HG03575 (cell line): Measurements from ENCODE around the gene EPB41L4A.
"Not testable (repeated sequence)": the region's sequence is repeated elsewhere in the genome, so short reads cannot be mapped to it uniquely, and the experiment has no call there.

ENCODE experiments used
- ATAC-seq: cut with Tn5 transposase; IDR thresholded peaks from one replicate; pipeline ENCODE4 v1.9.1; 2021; ENCODE audit not compliant: unreplicated experiment, insufficient number of reproducible peaks, low FRiP score; ENCODE audit errors: extremely low read depth

The EPB41L4A gene

GRCh38 chr5:112371067-112371466 is 48.0 kb downstream of the EPB41L4A start:
- ATAC-seq: no peak

GRCh38 chr5:112367400-112367799 is 51.7 kb downstream of the EPB41L4A start:
- no peak for ATAC-seq

DNA sequence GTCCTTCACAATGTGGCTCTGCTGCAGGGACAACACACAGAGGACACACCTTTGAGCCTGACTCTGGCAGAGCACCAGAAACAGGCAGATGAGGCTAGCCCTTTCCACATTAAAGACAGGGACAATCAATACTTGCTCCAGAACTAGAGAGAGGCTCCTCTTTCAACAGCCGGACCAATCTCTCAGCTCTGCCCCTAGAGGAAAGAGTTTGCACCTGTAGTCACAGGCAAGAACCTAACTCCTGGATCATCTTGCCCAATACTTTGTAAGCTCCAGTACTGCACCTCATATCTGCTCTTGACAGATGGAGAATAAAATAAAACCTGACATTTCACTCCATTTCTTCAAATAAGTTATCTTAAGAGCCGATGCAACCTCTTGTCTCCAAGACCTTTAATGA is 52.1 kb downstream of the EPB41L4A start:
- no peak for ATAC-seq

- not testable (repeated sequence) for ATAC-seq
Observed at GRCh38 chr5:112360740-112361139, 58.3 kb downstream of the EPB41L4A start.

DNA sequence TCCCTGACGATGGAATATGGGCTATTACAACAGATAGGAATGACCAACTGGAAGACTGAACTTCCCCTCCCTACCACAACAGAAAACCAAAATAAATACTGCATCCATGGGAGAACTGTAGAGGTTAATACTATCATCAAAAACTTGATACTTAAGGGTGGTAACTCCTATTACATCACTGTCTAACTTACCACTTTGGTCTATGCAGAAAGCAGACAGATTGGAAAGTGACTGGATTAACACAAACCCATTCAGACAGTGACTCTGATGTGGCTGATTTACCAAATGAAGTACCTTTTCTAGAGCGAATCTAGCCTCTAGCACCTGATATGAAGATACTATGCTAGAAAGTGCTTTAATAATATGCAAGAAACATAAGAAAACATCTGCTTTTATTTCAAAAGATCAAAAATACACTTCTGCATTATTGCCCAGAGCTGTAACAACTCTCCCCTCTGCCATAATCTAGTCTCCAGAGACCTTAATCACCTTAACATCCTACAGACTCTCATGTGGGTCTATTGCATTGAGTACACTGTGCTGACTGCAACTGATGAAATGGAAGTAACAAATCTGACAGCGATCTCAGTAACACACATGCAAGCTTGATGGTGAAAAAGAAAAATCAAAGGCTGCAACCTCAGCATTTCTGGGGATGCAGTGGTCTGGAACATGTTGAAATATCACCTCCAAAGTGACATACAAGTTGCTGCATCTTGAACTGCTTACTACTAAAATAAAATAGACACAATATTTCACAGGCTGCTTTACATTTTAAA is 62.7 kb downstream of the EPB41L4A start:
- no peak for ATAC-seq

DNA sequence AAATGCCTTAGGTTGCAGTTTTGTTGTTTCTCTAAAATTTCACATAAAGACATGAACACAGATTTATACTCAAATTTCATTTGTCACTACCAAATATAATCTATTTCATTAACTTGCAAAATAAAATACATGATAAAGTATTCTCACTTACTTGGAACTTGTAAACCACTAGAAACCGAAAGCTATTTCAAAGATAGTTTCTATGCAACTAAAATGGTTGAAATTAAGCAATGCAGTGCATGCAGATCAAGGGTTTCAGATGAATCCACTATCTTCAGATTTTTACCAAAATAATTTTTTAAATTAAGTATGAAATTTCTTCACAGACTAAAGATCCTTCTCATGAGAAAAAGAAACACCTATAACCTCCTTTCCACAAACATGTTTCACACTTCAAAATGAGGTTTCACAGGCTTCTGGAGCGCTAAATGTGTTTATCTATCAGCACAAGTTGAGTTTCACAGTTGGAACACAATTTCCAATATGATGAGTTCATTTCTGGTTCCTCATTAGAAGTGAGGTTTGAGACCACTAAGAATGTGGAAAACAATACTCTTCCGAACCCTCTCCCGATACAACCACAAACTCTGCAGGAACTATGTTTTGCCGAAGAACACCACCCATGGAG is 63.9 kb downstream of the EPB41L4A start:
- no peak for ATAC-seq

DNA sequence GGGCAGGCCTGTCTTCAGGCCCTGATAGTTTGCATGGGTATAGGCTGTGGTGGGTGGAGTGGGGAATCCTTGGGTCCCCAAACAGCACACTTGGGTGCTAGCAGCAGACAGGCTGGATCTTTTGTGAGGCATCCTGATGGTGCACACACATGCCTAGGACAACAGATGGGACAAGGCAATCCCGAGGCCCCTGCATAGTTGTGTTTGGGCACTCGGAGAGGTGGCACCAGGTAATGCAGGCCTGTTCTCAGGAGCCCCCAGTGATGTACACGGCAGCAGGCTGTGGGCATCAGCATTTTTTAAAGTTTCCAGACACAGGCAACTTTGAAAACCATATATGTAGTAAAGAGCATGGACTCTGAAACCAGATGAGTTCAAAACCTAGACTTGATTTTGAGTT is 65.4 kb downstream of the EPB41L4A start:
- no peak for ATAC-seq

DNA sequence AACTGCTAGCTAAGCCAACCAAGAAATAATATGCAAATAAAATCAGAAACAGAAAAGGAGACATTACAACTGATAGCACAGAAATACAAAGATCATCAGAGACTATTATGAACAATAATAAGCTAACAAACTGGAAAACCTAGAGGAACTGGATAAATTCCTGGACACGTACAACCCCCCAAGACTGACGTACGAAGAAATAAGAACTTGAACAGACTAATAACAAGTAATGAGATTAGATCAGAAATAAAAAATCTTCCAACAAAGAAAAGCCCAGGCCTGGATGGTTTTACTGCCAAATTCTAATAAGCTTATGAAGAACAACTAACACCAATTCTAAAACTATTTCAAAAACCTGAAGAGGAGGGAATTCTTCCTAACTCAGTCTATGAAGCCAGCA is 67.9 kb downstream of the EPB41L4A start:
- no peak for ATAC-seq

DNA sequence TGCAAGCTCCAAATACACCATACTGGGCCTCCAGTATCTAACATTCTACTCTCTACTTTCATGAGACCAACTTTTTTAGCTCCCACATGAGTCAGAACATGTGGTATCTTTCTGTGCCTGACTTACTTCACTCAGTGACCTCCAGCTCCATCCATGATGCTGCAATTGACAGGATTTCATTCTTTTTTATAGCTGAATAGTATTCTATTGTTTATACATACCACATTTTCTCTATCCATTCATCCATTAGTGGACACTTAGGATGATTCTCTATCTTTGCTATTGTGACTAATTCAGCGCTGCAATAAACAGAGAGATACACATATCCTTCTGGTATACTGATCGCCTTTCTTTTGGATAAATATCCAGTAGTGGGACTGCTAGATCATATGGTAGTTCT is 68.5 kb downstream of the EPB41L4A start:
- ATAC-seq: no peak

DNA sequence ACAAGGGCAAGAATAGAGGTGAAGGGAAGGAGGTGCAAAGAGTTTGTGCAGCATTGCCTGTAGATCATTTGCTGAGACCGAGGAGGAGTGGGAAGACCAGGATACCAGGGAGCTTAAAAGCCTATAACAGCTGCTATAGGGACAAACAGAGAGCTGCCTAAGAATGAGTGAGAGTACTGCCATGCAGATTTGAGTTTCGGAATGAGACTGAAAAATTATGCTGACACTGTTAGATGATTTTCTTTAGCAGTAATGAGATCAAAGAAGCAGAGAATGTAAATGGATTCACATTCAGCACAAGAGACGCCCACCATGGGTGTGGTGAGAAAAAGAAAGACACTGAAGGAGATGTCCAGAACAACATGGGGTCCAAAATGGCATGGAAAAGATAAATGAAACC is 69.7 kb downstream of the EPB41L4A start:
- ATAC-seq: no peak

- no peak for ATAC-seq
Observed at GRCh38 chr5:112348915-112349314, 70.2 kb downstream of the EPB41L4A start.

DNA sequence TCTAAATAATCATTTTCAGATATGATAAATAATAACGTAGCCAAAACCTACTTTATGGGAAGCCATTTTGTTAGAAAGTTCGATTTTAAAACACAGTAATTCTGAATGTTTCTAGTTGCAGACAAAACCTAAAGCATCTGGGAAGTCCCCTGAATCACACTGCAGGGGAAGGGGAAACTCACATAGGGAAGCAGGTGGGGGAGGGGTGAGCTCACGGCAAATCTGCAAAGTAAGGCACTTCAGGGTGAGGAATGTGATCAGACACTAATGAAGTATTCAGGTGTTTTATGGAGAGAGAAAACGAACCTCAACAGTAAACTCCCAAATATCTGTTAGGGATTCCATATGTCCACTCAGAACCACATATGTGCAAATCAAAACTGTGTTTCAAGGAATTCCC is 70.7 kb downstream of the EPB41L4A start:
- no peak for ATAC-seq

- ATAC-seq: no peak
Observed at GRCh38 chr5:112346411-112347044, 72.5 kb downstream of the EPB41L4A start.

GRCh38 chr5:112344540-112344939 is 74.5 kb downstream of the EPB41L4A start:
- ATAC-seq: no peak

- no peak for ATAC-seq
Observed at GRCh38 chr5:112342389-112342788, 76.7 kb downstream of the EPB41L4A start.

DNA sequence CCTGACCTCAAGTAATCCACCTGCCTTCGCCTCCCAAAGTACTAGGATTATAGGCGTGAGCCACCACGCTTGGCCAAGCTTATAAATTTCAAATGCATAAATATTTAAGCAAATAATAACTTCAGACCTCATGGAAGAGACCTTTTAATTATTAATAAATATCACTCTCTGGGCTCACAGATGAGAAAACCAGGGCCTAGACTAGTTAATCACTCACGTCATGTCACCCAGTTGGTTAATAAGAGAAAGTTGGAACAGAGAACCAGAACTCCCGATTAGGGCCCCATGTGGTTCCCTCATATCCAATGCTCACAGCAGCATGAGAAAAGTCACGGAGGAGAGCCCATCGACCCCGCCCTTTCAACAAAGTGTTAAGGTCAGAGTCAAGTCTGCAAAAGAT is 79.3 kb downstream of the EPB41L4A start:
- no peak for ATAC-seq

DNA sequence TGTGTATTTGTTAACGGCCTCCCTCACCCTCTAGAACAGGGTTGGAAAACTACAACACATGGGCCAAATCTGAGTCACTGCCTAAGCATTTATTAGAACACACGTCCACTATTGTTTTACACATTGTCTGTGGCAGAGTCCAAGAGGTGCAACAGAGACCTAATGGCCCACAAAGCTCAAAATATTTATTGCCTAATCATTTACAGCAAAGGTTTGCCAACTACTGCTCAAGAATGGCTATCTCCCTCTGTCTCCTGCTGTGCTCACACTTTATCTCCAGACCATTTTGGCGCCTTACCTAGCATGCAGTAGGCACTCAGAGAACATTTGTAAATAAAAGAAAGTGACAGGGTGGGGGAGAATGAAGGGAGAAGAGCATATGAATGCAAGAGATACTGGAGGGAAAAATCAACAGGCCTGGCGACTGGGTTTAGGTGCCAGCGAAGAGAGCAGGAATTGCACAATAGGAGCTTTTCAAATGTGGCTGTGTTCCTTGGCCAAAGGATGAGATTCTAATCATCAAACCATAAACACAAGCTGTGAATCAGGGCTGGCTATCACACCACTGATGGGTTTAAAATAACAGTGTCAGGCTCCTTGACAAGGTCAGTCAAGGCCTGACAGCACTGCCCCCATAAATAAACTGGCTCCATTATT is 80.3 kb downstream of the EPB41L4A start:
- no peak for ATAC-seq

- no peak for ATAC-seq
Observed at GRCh38 chr5:112333331-112333781, 85.7 kb downstream of the EPB41L4A start.

GRCh38 chr5:112331892-112332291 is 87.2 kb downstream of the EPB41L4A start:
- ATAC-seq: no peak
